ENCODE results near the gene KDM3A.

The KDM3A gene

DNA sequence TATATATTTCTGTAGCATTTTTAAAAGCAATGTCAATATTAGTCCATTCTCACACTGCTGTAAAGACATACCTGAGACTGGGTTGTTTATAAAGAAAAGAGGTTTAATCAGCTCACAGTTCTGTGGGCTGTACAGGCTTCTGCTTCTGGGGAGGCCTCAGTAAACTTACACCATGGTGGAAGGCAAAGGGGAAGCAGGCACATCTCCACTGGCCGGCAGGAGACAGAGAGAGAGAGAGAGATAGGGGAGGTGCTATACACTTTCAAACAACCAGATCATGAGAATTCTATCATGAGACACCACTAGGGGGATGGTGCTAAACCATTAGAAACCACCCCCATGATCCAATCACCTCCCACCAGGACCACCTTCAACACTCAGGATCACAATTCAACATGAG, 79.0 kb downstream of the KDM3A start:
- DNase-seq, result peak; percentile 22

DNA sequence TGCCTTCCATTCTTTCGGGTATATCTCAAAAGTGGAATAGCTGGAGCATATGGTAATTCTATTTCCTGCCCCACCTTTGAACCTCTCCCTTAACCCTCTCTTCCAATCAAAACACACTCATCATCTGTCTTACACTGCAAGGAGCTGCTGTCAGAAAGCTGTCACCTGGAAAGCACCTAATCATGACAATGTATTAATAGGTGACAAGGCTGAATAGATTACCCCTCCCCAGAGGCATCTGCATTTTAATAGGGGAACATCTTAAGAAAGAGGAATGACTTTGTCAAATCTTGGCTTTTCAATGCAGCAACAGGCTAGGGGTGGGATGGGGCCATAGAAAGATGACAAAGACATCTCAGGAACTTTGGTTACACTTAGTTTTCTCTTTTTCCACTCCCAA, 80.8 kb downstream of the KDM3A start:
- DNase-seq, result no peak

DNA sequence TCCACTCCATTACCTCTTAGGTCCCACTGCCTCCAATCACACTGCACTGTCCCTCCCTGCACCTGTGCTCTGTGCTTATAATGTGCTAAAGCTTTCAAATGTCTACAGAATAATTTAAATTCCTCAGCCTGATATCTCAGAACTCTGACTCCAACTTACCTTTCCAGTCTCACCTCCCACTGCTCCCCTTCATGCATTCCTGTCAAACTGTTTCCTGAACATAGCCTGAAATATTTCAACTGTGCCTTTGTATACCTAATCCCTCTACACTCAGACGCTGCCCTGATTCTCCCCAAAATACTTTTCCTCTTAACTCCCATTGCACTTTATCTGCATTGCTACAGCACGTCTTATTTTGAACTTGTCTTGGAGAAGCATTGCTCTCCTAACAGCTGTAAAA, 81.5 kb downstream of the KDM3A start:
- no peak for DNase-seq

DNA sequence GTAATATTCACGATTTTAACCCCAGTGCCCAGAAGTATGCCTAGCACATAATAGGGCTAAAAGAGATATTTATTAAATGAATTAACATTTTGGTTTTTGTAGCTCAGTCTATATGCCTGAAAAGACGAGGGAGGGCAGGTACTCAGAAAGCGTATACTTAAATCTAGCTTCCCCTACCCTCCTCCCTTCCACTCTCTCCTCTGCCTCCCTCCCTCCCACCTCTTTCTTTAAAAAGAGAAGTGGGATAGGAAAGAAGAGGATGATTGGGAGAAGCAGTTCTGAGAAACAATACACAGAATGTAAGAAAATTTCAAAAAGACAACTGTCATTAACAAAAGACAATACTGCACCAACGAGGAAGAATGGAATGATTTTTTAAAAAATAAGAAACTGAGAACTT, 82.3 kb downstream of the KDM3A start:
- no peak for DNase-seq

DNA sequence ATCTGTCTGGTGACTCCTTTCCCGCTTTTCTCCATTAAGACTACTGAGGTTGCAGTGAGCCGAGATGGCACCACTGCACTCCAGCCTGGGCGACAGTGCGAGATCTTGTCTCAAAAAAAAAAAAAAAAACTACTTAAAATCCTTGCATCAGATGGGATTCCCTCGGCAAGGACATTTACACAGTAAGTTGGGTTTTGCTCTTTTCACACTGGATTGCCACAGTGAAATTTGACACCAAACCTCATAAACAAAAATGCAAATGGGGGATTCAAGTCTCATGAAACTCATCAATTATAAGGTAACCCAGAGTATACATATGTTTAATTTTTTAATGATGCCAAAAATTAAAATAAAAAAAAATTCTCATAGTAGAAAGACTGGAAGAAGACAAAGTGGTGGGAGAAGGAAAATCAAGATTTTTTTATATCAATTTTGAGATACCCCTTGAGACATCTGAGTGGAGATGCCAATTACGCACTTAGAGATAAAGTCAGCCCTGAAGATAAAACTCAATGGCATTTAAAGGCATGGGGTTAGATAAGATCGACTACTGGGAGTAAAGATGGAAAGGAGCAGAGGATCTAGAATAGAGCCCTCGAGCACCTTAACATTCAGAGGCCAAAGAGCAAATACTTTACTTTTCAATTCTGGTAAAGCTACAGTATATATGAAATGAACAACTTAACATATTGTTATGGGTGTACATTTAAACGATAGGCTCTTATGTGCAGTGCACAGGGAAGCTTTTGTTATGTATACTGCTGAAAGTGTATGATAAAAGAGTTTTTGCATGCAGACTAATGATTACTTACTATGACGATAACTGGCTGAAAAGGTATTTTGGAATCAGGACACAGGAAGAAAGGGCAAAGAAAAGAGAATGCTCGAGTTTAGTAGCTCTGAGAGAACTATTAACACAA, 84.5 kb downstream of the KDM3A start:
- no peak for DNase-seq

DNA sequence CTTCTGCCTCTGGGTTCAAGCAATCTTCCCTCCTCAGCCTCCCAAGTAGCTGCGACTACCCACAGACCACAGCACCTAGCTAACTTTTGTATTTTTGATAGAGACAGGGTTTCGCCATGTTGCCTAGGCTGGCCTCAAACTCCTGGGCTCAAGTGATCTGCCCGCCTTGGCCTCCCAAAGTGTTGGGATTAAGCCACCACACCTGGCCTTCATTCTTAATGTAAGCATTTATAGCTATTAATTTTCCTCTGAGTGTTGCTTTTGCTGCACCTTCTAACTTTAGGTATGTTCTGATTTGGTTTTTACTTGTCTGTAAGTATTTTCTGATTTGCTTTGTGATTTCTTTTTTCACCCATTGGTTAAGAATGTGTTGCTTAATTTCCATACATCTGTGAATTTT, 92.4 kb downstream of the KDM3A start:
- no peak for DNase-seq

DNA sequence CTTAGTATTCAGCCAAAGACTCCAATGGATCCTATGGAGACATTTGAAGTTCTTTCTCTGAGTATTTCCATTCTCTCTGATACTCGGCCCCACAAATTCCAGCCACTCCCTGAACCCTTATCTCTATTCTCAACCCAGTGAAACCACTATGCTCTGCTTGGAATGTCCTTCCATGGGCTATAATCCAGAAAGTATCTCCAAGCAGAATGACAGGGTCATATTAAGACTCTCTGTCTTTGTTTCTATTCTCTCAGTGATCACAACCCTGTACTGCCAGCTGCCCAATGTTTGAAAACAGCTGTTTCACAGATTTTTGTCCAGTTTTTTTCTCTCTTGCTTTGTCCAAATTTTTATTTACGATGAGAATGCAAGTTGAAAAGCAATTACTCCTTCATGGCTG, 100.2 kb downstream of the KDM3A start:
- DNase-seq, result no peak

Data from hematopoietic multipotent progenitor cell treated with erythropoietin and hydrocortisone succinate and interleukin-3 and kit ligand, for 4 days (in vitro differentiated cells).